ENCODE results near the gene C10orf105. TPM values are rescaled to one million over a fixed set of nuclear protein-coding genes. Genes with fewer than 3 reads are reported as not detected.

Gene C10orf105
- polyA plus RNA-seq, 1 donor = 0.18 TPM

GRCh38 chr10:71715860-71716259, 3.7 kb downstream of the C10orf105 start:
- no peak for DNase-seq

- DNase-seq = no peak
Observed at GRCh38 chr10:71715026-71715425, 4.6 kb downstream of the C10orf105 start.

GRCh38 chr10:71714592-71714991, 5.0 kb downstream of the C10orf105 start:
- DNase-seq = no peak

GRCh38 chr10:71714031-71714410, 5.6 kb downstream of the C10orf105 start:
- DNase-seq = no peak

GRCh38 chr10:71713135-71714030, 6.2 kb downstream of the C10orf105 start:
- no peak for DNase-seq

GRCh38 chr10:71712572-71713134, 6.9 kb downstream of the C10orf105 start:
- DNase-seq = no peak

- DNase-seq = no peak
Observed at GRCh38 chr10:71712170-71712569, 7.4 kb downstream of the C10orf105 start.

- DNase-seq = no peak
Observed at GRCh38 chr10:71711052-71711623, 8.4 kb downstream of the C10orf105 start.

- DNase-seq = no peak
Observed at GRCh38 chr10:71710519-71710918, 9.1 kb downstream of the C10orf105 start.

- no peak for DNase-seq
Observed at GRCh38 chr10:71708897-71709882, 10.4 kb downstream of the C10orf105 start.

GRCh38 chr10:71708301-71708703, 11.3 kb downstream of the C10orf105 start:
- DNase-seq = no peak

- DNase-seq = no peak
Observed at GRCh38 chr10:71707240-71707789, 12.3 kb downstream of the C10orf105 start.

GRCh38 chr10:71706216-71707121, 13.1 kb downstream of the C10orf105 start:
- no peak for DNase-seq

GRCh38 chr10:71705582-71705981, 14.0 kb downstream of the C10orf105 start:
- DNase-seq = no peak

- DNase-seq = no peak
Observed at GRCh38 chr10:71704816-71705215, 14.8 kb downstream of the C10orf105 start.

- no peak for DNase-seq
Observed at GRCh38 chr10:71703577-71703976, 16.0 kb downstream of the C10orf105 start.

GRCh38 chr10:71701496-71702132, 18.0 kb downstream of the C10orf105 start:
- DNase-seq = no peak

GRCh38 chr10:71700731-71701368, 18.7 kb downstream of the C10orf105 start:
- DNase-seq = no peak

- DNase-seq = no peak
Observed at GRCh38 chr10:71698737-71699136, 20.8 kb downstream of the C10orf105 start.
